WI38 (cell line): Measurements from ENCODE around the gene LRIT3.

ENCODE experiments used
- H3K4me3 ChIP-seq: 2 replicates; pipeline ENCODE4 v1.5.1; 2011; ENCODE audit warnings: low read depth, mild to moderate bottlenecking, control low read depth, low read length
- CTCF ChIP-seq: IDR thresholded peaks from 2 replicates; pipeline ENCODE4 v1.5.1; 2012; ENCODE audit warnings: low read depth, mild to moderate bottlenecking, control low read depth, low read length

The LRIT3 gene

GRCh38 chr4:109879081-109879480, 31.2 kb downstream of the LRIT3 start:
- TF ChIP-seq CTCF = no peak
- no peak overlapping the region for H3K4me3 ChIP-seq

GRCh38 chr4:109879636-109880314, 31.9 kb downstream of the LRIT3 start:
- TF ChIP-seq CTCF = no peak
- H3K4me3 ChIP-seq = no peak overlapping the region

GRCh38 chr4:109886303-109886702, 38.4 kb downstream of the LRIT3 start:
- no peak for TF ChIP-seq CTCF
- no peak overlapping the region for H3K4me3 ChIP-seq

- no peak overlapping the region for H3K4me3 ChIP-seq
- TF ChIP-seq CTCF = no peak
Observed at GRCh38 chr4:109887071-109887470, 39.2 kb downstream of the LRIT3 start.

GRCh38 chr4:109890076-109890475, 42.2 kb downstream of the LRIT3 start:
- TF ChIP-seq CTCF = no peak
- H3K4me3 ChIP-seq = no peak overlapping the region

GRCh38 chr4:109902559-109903251, 54.8 kb downstream of the LRIT3 start:
- H3K4me3 ChIP-seq = no peak overlapping the region
- no peak for TF ChIP-seq CTCF

GRCh38 chr4:109908731-109909130, 60.8 kb downstream of the LRIT3 start:
- H3K4me3 ChIP-seq = no peak overlapping the region
- TF ChIP-seq CTCF = no peak
